Measurements from ENCODE around the gene SCYGR8.

SCYGR8 gene

GRCh38 chr2:227761740-227762476 is 16.2 kb downstream of the SCYGR8 start:
- no peak for DNase-seq

- no peak for DNase-seq
Measured at GRCh38 chr2:227765788-227766372, 20.2 kb downstream of the SCYGR8 start.

- no peak for DNase-seq
Measured at GRCh38 chr2:227766373-227766883, 20.7 kb downstream of the SCYGR8 start.

GRCh38 chr2:227767830-227768229 is 22.1 kb downstream of the SCYGR8 start:
- DNase-seq: no peak

- no peak for DNase-seq
Measured at GRCh38 chr2:227772197-227772661, 26.5 kb downstream of the SCYGR8 start.

GRCh38 chr2:227772932-227773331 is 27.2 kb downstream of the SCYGR8 start:
- no peak for DNase-seq

- DNase-seq: no peak
Measured at GRCh38 chr2:227774011-227774624, 28.4 kb downstream of the SCYGR8 start.

- DNase-seq: no peak
Measured at GRCh38 chr2:227774895-227775842, 29.5 kb downstream of the SCYGR8 start.

- DNase-seq: no peak
Measured at GRCh38 chr2:227780981-227781615, 35.4 kb downstream of the SCYGR8 start.

- DNase-seq: no peak
Measured at GRCh38 chr2:227781841-227782240, 36.1 kb downstream of the SCYGR8 start.

- DNase-seq: no peak
Measured at GRCh38 chr2:227782804-227783203, 37.1 kb downstream of the SCYGR8 start.

- no peak for DNase-seq
Measured at GRCh38 chr2:227783404-227784138, 37.9 kb downstream of the SCYGR8 start.

- DNase-seq: no peak
Measured at GRCh38 chr2:227785293-227785692, 39.6 kb downstream of the SCYGR8 start.

- DNase-seq: no peak
Measured at GRCh38 chr2:227788561-227789018, 42.9 kb downstream of the SCYGR8 start.

- DNase-seq: no peak
Measured at GRCh38 chr2:227789803-227790202, 44.1 kb downstream of the SCYGR8 start.

- no peak for DNase-seq
Measured at GRCh38 chr2:227793148-227793712, 47.5 kb downstream of the SCYGR8 start.
